K562 (cell line): ENCODE results near the gene COL15A1.

Experiments used
- ATF1 ChIP-seq, 2 experiments: fragments of 450-650 bp in 1 of 2; IDR thresholded peaks; 2 replicates each; pipeline ENCODE4 v1.6.1; 2016; ENCODE audit warnings: missing compliant biosample characterization in 1 of 2, missing genetic modification characterization in 1 of 2
- ELF4 ChIP-seq: fragments of 450-650 bp; formaldehyde crosslinking; IDR thresholded peaks from 2 replicates; pipeline ENCODE4 v1.4.0; 2022; ENCODE audit warnings: missing genetic modification characterization
- EWSR1 ChIP-seq: fragments of 450-650 bp; IDR thresholded peaks from 2 replicates; pipeline ENCODE4 v1.6.1; 2018; ENCODE audit warnings: borderline replicate concordance, mild to moderate bottlenecking, low read depth, moderate library complexity; ENCODE audit not compliant: partially characterized antibody
- GTF2F1 ChIP-seq: IDR thresholded peaks from 2 replicates; pipeline ENCODE4 v1.6.1; 2011; ENCODE audit warnings: low read depth, low read length, improper control_type of control experiment
- HDAC3 ChIP-seq: fragments of 450-650 bp; IDR thresholded peaks from 2 replicates; pipeline ENCODE4 v1.6.1; 2018; ENCODE audit warnings: borderline replicate concordance, mild to moderate bottlenecking, moderate library complexity; ENCODE audit not compliant: partially characterized antibody
- IRF2 ChIP-seq: sonication (generic); formaldehyde crosslinking; IDR thresholded peaks from 2 replicates; pipeline ENCODE4 v1.8.1; 2022; ENCODE audit warnings: mild to moderate bottlenecking, missing genetic modification reagents
- KAT8 ChIP-seq: fragments of 450-650 bp; IDR thresholded peaks from 2 replicates; pipeline ENCODE4 v1.6.1; 2016; ENCODE audit warnings: low read depth, mild to moderate bottlenecking
- MAFG ChIP-seq: fragments of 450-650 bp; conservative IDR thresholded peaks from 2 replicates; pipeline ENCODE4 v1.6.1; 2016; ENCODE audit warnings: missing genetic modification characterization, missing compliant biosample characterization
- RBM25 ChIP-seq: fragments of 200-400 bp; formaldehyde crosslinking; IDR thresholded peaks from 2 replicates; pipeline ENCODE4 v1.6.1; 2018; ENCODE audit warnings: low read length, low read depth, moderate library complexity; ENCODE audit not compliant: severe bottlenecking
- SMAD1 ChIP-seq: fragments of 150-350 bp; IDR thresholded peaks from 2 replicates; pipeline ENCODE4 v1.6.1; 2014; ENCODE audit warnings: low read length, low read depth; ENCODE audit not compliant: partially characterized antibody
- TCF3 ChIP-seq: sonication (generic); formaldehyde crosslinking; IDR thresholded peaks from 2 replicates; pipeline ENCODE4 v1.4.0; 2020; ENCODE audit warnings: mild to moderate bottlenecking, missing genetic modification reagents
- TGIF2 ChIP-seq: sonication (generic); formaldehyde crosslinking; IDR thresholded peaks from 2 replicates; pipeline ENCODE4 v1.8.1; 2022; ENCODE audit warnings: mild to moderate bottlenecking, missing genetic modification reagents, moderate library complexity
- ZNF586 ChIP-seq: fragments of 450-650 bp; formaldehyde crosslinking; conservative IDR thresholded peaks from 2 replicates; pipeline ENCODE4 v1.4.0; 2020; ENCODE audit warnings: mild to moderate bottlenecking, moderate library complexity
- TF ChIP-seq, protein P1 (sequence below), 3 experiments: IDR thresholded peaks in 2 of 3; conservative IDR thresholded peaks in 1 of 3; 2 replicates each; pipeline ENCODE4 v1.5.1; 2011 to 2012; ENCODE audit warnings: low read length in 3 of 3, mild to moderate bottlenecking in 3 of 3, control low read depth in 2 of 3, improper control_type of control experiment in 1 of 3, inconsistent platforms in 1 of 3, low read depth in 1 of 3, mixed read lengths in 1 of 3, moderate library complexity in 1 of 3; ENCODE audit not compliant: insufficient read depth in 2 of 3

DNA sequence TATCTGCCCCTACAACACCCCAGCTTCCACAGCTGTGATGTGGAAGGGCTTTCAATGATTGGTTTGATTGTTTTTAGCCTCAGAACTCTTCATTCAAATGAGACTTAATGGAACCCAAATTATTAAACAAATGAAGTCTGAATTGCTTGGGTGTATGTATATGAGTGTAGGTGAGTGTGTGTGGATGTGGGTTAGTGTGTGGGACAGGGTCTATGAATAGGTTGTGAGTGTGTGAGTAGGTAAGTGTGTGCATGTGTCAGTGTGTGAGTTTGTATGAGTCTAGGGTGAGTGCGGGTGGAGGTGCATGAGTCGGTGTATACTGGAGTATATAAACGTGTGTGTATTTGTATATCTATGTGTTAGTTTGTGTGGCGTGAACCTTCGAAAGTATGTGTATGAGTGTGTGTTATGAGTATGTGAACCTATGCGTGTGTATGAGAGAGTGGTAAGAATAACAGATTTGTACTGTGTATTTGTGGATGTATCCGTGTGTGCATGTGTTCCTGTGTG, 26.9 kb downstream of the COL15A1 start:
- TF ChIP-seq SMAD1 (no peak), GTF2F1 (no peak), ZNF586 (CRISPR knock-in tag) (no peak), RBM25 (no peak), EWSR1 (no peak), ELF4 (CRISPR knock-in tag) (no peak), KAT8 (no peak), IRF2 (no peak), TCF3 (CRISPR knock-in tag) (no peak), TGIF2 (CRISPR knock-in tag) (no peak), MAFG (tag) (no peak), HDAC3 (no peak), ATF1 (CRISPR knock-in tag; IDR thresholded peaks at IDR 0.05) (no peak), ATF1 (tag; IDR thresholded peaks at IDR 0.05) (no peak)
- TF ChIP-seq, protein P1, sequence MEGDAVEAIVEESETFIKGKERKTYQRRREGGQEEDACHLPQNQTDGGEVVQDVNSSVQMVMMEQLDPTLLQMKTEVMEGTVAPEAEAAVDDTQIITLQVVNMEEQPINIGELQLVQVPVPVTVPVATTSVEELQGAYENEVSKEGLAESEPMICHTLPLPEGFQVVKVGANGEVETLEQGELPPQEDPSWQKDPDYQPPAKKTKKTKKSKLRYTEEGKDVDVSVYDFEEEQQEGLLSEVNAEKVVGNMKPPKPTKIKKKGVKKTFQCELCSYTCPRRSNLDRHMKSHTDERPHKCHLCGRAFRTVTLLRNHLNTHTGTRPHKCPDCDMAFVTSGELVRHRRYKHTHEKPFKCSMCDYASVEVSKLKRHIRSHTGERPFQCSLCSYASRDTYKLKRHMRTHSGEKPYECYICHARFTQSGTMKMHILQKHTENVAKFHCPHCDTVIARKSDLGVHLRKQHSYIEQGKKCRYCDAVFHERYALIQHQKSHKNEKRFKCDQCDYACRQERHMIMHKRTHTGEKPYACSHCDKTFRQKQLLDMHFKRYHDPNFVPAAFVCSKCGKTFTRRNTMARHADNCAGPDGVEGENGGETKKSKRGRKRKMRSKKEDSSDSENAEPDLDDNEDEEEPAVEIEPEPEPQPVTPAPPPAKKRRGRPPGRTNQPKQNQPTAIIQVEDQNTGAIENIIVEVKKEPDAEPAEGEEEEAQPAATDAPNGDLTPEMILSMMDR (IDR thresholded peaks at IDR 0.05 in 2 of 3, conservative IDR thresholded peaks at IDR 0.05 in 1 of 3; ENCODE audit: insufficient read depth in 2 of 3, low read depth in 1 of 3, low read length in 3 of 3): no peak
